SK-N-SH treated with all-trans-retinoic acid at 6 μM for 48 hours (cell line): Measurements from ENCODE around the gene HLA-G.

Experiments
- ARNTL ChIP-seq: fragments of 450-650 bp; formaldehyde crosslinking; IDR thresholded peaks from 2 replicates; pipeline ENCODE4 v1.5.0; 2020; ENCODE audit warnings: low read depth, mild to moderate bottlenecking, moderate library complexity, borderline replicate concordance
- BACH2 ChIP-seq: fragments of 250-450 bp; sonication (Bioruptor Pico); IDR thresholded peaks from 2 replicates; pipeline ENCODE4 v1.9.0; 2021; ENCODE audit warnings: mild to moderate bottlenecking, borderline replicate concordance
- CSRNP3 ChIP-seq: fragments of 250-450 bp; sonication (Bioruptor Pico); IDR thresholded peaks from 2 replicates; pipeline ENCODE4 v1.5.1; 2021; ENCODE audit warnings: mild to moderate bottlenecking, moderate library complexity
- ISL1 ChIP-seq: fragments of 250-450 bp; sonication (Bioruptor Pico); IDR thresholded peaks from 2 replicates; pipeline ENCODE4 v2.1.2; 2022; ENCODE audit warnings: mild to moderate bottlenecking, moderate library complexity
- RARB ChIP-seq: fragments of 250-450 bp; sonication (Bioruptor Pico); IDR thresholded peaks from 2 replicates; pipeline ENCODE4 v1.8.0; 2021; ENCODE audit warnings: mild to moderate bottlenecking, moderate library complexity
- ZFP30 ChIP-seq: fragments of 450-650 bp; formaldehyde crosslinking; IDR thresholded peaks from 2 replicates; pipeline ENCODE4 v1.5.0; 2022; ENCODE audit warnings: mild to moderate bottlenecking, moderate library complexity
- TF ChIP-seq, protein P1 (sequence below): fragments of 250-450 bp; sonication (Bioruptor Pico); IDR thresholded peaks from 2 replicates; pipeline ENCODE4 v1.8.0; 2020; ENCODE audit warnings: mild to moderate bottlenecking, moderate library complexity, borderline replicate concordance
- TF ChIP-seq, protein P2 (sequence below): fragments of 250-450 bp; sonication (Bioruptor Pico); IDR thresholded peaks from 2 replicates; pipeline ENCODE4 v1.5.1; 2020; ENCODE audit warnings: low read depth, mild to moderate bottlenecking, moderate library complexity

DNA sequence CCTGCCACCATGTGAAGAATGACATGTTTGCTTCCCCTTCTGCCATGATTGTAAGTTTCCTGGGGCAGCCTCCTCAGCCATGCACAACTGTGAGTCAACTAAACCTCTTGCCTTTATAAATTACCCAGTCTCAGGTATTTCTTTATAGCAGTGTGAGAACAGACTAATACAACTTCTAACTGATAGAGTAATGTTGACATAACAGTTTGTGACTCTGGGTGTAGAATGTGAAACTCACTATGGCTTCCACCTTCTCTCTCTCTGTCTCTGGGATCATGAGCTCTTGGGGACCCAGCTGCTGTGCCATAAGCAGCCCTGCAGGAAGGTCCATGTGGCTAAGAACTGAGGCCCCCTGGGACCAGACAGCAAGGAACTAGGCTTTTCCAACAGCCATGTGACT lies 3.5 kb upstream of the HLA-G start:
- TF ChIP-seq ISL1 (CRISPR knock-in tag) (no peak), CSRNP3 (CRISPR knock-in tag) (no peak), ARNTL (CRISPR knock-in tag) (no peak), ZFP30 (CRISPR knock-in tag) (no peak), RARB (CRISPR knock-in tag) (no peak), BACH2 (CRISPR knock-in tag) (no peak)
- TF ChIP-seq, protein P1, sequence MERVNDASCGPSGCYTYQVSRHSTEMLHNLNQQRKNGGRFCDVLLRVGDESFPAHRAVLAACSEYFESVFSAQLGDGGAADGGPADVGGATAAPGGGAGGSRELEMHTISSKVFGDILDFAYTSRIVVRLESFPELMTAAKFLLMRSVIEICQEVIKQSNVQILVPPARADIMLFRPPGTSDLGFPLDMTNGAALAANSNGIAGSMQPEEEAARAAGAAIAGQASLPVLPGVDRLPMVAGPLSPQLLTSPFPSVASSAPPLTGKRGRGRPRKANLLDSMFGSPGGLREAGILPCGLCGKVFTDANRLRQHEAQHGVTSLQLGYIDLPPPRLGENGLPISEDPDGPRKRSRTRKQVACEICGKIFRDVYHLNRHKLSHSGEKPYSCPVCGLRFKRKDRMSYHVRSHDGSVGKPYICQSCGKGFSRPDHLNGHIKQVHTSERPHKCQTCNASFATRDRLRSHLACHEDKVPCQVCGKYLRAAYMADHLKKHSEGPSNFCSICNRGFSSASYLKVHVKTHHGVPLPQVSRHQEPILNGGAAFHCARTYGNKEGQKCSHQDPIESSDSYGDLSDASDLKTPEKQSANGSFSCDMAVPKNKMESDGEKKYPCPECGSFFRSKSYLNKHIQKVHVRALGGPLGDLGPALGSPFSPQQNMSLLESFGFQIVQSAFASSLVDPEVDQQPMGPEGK (CRISPR knock-in tag): no peak
- TF ChIP-seq, protein P2, sequence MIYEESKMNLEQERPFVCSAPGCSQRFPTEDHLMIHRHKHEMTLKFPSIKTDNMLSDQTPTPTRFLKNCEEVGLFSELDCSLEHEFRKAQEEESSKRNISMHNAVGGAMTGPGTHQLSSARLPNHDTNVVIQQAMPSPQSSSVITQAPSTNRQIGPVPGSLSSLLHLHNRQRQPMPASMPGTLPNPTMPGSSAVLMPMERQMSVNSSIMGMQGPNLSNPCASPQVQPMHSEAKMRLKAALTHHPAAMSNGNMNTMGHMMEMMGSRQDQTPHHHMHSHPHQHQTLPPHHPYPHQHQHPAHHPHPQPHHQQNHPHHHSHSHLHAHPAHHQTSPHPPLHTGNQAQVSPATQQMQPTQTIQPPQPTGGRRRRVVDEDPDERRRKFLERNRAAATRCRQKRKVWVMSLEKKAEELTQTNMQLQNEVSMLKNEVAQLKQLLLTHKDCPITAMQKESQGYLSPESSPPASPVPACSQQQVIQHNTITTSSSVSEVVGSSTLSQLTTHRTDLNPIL (CRISPR knock-in tag): no peak
